Measurements from ENCODE around the gene SLCO3A1. TPM values are rescaled to one million over a fixed set of nuclear protein-coding genes. Genes with fewer than 3 reads are reported as not detected.

The SLCO3A1 gene
- total and polyA plus RNA-seq, 2 experiments from 2014 or later, result 35.5 to 71.9 TPM

DNA sequence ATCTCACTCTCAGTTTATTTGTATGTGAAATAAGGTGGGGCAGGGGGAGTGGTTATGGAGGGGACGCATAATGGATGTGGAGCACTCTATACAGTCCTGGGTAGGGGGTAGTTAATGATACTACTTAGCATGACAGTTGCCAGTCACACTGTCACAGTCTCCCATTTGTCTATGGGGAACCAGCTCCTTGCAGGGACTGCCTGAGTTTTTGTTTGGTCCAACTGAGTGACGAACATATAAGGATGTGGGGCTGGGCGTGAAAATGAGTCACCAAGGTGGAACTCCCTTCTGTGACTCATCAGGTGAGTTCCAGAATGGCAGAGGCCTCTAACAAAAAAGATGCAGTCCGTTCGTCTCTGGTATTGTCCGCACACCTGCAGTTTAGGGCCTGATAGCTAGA lies 304.9 kb downstream of the SLCO3A1 start:
- Histone ChIP-seq H3K27ac (no peak overlapping the region), H3K4me3 (no peak overlapping the region), H3K36me3 (no peaks in the 10 kb centered on the region), H3K27me3 (no peaks in the 10 kb centered on the region), H3K9me3 (ENCODE audit: low read depth) (no peaks in the 10 kb centered on the region), H3K4me1 (ENCODE audit: low read depth) (no peaks in the 10 kb centered on the region)
- no peak for DNase-seq (ENCODE audit: low read depth in 1 of 2, low spot score in 1 of 2)
- TF ChIP-seq, protein P1, sequence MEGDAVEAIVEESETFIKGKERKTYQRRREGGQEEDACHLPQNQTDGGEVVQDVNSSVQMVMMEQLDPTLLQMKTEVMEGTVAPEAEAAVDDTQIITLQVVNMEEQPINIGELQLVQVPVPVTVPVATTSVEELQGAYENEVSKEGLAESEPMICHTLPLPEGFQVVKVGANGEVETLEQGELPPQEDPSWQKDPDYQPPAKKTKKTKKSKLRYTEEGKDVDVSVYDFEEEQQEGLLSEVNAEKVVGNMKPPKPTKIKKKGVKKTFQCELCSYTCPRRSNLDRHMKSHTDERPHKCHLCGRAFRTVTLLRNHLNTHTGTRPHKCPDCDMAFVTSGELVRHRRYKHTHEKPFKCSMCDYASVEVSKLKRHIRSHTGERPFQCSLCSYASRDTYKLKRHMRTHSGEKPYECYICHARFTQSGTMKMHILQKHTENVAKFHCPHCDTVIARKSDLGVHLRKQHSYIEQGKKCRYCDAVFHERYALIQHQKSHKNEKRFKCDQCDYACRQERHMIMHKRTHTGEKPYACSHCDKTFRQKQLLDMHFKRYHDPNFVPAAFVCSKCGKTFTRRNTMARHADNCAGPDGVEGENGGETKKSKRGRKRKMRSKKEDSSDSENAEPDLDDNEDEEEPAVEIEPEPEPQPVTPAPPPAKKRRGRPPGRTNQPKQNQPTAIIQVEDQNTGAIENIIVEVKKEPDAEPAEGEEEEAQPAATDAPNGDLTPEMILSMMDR (IDR thresholded peaks at IDR 0.05; ENCODE audit: low read depth, low read length), result no peak

DNA sequence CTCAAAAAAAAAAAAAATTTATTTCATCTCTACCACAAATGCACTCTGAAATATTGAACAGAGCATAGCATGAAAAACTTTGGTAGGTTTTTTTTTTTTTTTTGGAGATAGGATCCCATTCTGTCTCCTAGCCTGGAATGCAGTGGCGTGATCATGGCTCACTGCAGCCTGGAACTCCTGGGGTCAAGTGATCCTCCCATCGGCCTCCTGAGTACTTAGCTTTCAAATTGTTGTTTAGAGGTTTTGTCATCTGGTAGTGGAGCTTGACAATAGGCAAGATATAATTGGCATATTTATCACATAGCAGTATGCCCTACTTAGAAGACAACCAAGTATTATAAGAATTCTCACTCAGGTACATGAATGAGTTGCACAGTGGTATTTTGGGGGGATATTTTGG lies 306.0 kb downstream of the SLCO3A1 start:
- TF ChIP-seq, protein P1 (IDR thresholded peaks at IDR 0.05; ENCODE audit: low read depth, low read length), result no peak
- no peaks in the 10 kb centered on the region for H3K9me3 ChIP-seq (ENCODE audit: low read depth)
- peaks cover 7% of the 10 kb centered on the region for H3K4me1 ChIP-seq (ENCODE audit: low read depth)
- H3K36me3 ChIP-seq, result no peaks in the 10 kb centered on the region
- H3K4me3 ChIP-seq, result no peak overlapping the region
- no peaks in the 10 kb centered on the region for H3K27me3 ChIP-seq
- no peak overlapping the region for H3K27ac ChIP-seq
- peak in 1 of 2 donors; percentile 45 for DNase-seq (ENCODE audit: low read depth in 1 of 2, low spot score in 1 of 2)

DNA sequence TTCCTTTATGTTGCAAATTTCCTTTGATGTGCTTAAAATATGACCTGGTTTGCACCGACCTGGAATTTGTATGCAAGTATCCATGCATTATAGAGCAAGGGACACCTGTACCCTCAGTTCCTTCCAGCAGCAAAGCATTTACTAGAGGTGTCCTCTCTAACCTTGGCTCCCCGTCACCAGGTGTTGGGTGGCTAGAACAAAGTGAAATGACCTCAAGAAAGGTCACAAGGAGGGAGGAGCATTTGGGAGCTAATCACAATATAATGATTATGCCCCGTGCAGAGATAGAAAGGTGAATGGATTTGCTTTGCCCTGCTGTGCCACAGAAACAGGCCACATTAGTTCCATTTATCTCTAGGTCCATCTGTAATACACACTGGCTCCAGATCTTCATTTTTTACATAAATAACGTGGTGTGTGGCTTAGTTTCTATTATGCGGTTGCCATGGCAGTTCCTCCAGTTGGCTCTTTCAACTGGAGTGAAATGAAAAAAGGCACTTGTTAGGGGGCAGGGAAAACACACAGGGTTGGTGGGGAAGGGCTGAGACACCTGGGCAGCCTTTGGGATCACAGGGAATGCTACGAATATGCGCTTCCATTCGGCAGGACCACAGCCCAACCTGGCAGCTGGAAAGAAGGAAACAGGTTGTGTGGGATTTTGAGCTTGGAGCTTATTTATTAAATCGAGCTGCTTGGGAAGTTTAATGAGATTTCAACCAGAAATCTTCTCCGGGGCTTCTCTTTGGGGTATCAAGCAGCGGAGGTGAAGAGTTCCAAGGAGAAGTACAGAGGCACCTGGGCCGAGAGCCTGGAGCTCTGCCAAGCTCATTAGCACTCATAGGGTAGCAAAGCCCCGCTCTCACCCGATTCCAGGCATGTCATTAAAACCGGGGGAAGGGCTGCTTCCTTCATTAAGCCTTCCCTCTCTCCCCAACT lies 306.7 kb downstream of the SLCO3A1 start:
- TF ChIP-seq, protein P1 (IDR thresholded peaks at IDR 0.05; ENCODE audit: low read depth, low read length), result no peak
- no peaks in the 10 kb centered on the region for H3K36me3 ChIP-seq
- no peaks in the 10 kb centered on the region for H3K27me3 ChIP-seq
- peaks cover 13% of the 10 kb centered on the region for H3K4me1 ChIP-seq (ENCODE audit: low read depth)
- H3K4me3 ChIP-seq, result no peak overlapping the region
- H3K27ac ChIP-seq, result no peak overlapping the region
- no peaks in the 10 kb centered on the region for H3K9me3 ChIP-seq (ENCODE audit: low read depth)
- DNase-seq (ENCODE audit: low read depth in 1 of 2, low spot score in 1 of 2), result no peak

DNA sequence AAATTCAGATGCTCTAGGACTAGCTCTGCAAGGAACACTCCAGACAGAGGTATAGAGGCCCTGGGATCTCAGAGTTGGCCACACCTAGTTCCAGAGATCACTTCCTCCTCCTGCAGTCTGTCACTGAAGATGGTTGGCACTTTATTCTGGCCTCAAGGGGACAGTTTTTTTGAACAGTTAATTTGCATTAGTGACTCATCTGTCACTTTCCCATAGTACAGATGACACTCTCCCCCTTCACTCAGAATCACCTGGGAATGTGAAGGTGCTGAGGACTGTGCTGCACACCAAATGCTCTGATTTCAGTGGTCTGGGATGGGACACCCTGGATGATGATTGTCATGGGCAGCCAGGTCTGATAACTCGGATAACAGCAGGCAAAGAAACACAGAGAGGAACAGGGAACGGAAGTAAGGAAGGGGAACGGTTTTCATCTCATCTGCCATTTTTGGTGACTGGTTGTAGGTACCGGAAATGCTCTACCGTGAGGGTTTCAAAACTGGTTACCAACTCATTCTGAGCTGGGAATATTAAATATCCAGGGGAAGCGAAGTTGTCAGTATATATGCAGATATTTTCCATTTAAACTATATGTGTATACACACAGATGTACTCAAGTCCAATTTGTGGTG lies 307.6 kb downstream of the SLCO3A1 start:
- DNase-seq (ENCODE audit: low read depth in 1 of 2, low spot score in 1 of 2), result no peak
- Histone ChIP-seq H3K4me3 (no peak overlapping the region), H3K27me3 (no peaks in the 10 kb centered on the region), H3K9me3 (ENCODE audit: low read depth) (no peaks in the 10 kb centered on the region), H3K4me1 (ENCODE audit: low read depth) (peaks cover 19% of the 10 kb centered on the region), H3K36me3 (no peaks in the 10 kb centered on the region), H3K27ac (no peak overlapping the region)
- TF ChIP-seq, protein P1 (IDR thresholded peaks at IDR 0.05; ENCODE audit: low read depth, low read length), result no peak

DNA sequence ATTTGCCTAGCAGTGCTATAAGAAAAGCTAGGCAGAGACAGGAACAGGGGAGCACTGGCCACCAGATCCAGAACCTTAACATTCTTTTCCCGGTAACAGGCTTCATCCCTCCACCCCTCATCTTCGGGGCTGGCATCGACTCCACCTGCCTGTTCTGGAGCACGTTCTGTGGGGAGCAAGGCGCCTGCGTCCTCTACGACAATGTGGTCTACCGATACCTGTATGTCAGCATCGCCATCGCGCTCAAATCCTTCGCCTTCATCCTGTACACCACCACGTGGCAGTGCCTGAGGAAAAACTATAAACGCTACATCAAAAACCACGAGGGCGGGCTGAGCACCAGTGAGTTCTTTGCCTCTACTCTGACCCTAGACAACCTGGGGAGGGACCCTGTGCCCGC lies 309.1 kb downstream of the SLCO3A1 start:
- TF ChIP-seq, protein P1 (IDR thresholded peaks at IDR 0.05; ENCODE audit: low read depth, low read length), result no peak
- Histone ChIP-seq H3K4me3 (no peak overlapping the region), H3K27me3 (no peaks in the 10 kb centered on the region), H3K36me3 (no peaks in the 10 kb centered on the region), H3K4me1 (ENCODE audit: low read depth) (peaks cover 30% of the 10 kb centered on the region), H3K27ac (no peak overlapping the region), H3K9me3 (ENCODE audit: low read depth) (no peaks in the 10 kb centered on the region)
- DNase-seq (ENCODE audit: low read depth in 1 of 2, low spot score in 1 of 2), result no peak
